Spleen (tissue), 11 donors: ENCODE data around the gene PTTG2. TPM values are rescaled to one million over a fixed set of nuclear protein-coding genes. Genes with fewer than 3 reads are reported as not detected.

Experiments used
- DNase-seq: peaks from one replicate; pipeline ENCODE4 v3.0.0-alpha.2; 2020
- H3K27ac ChIP-seq, 8 donors: fragments of 200-600 bp; sonication (generic) in 7 of 8; 1 replicate in 4 of 8; 2 replicates in 4 of 8; pipeline versions ENCODE4 v1.5.0 to v1.8.0; 2016 to 2021; ENCODE audit warnings: inconsistent platforms in 4 of 8, mild to moderate bottlenecking in 4 of 8, moderate library complexity in 1 of 8
- H3K27me3 ChIP-seq, 7 donors: fragments of 200-600 bp; sonication (generic) in 6 of 7; replicated peaks in 1 of 7; 1 replicate in 4 of 7; 2 replicates in 3 of 7; pipeline versions ENCODE4 v1.5.0 to v1.8.0; 2016 to 2021; ENCODE audit warnings: inconsistent platforms in 3 of 7, mild to moderate bottlenecking in 1 of 7
- H3K36me3 ChIP-seq, 6 donors: fragments of 200-600 bp; sonication (generic) in 5 of 6; 1 replicate in 4 of 6; 2 replicates in 2 of 6; pipeline versions ENCODE4 v1.5.0 to v1.8.0; 2016 to 2021; ENCODE audit warnings: inconsistent platforms in 2 of 6
- H3K4me1 ChIP-seq, 6 donors: fragments of 200-600 bp; sonication (generic) in 5 of 6; 1 replicate in 3 of 6; 2 replicates in 3 of 6; pipeline versions ENCODE4 v1.5.0 to v1.8.0; 2016 to 2021; ENCODE audit warnings: inconsistent platforms in 3 of 6
- H3K4me3 ChIP-seq, 8 donors: fragments of 200-600 bp; sonication (generic) in 7 of 8; 1 replicate in 4 of 8; 2 replicates in 4 of 8; pipeline versions ENCODE4 v1.5.0 to v1.8.0; 2016 to 2021; ENCODE audit warnings: inconsistent platforms in 4 of 8, mild to moderate bottlenecking in 4 of 8, moderate library complexity in 2 of 8
- H3K9me3 ChIP-seq, 8 donors: fragments of 200-600 bp; sonication (generic) in 7 of 8; 1 replicate in 4 of 8; 2 replicates in 4 of 8; pipeline versions ENCODE4 v1.5.0 to v1.8.0; 2016 to 2021; ENCODE audit warnings: inconsistent platforms in 4 of 8
- POLR2A ChIP-seq, 3 donors: fragments of 450-650 bp; IDR thresholded peaks; one replicate each; pipeline ENCODE4 v1.5.1; 2017; ENCODE audit warnings: antibody characterized with exemption in 3 of 3, mild to moderate bottlenecking in 1 of 3
- POLR2AphosphoS5 ChIP-seq, 3 donors: sonication (generic); formaldehyde crosslinking; IDR thresholded peaks; one replicate each; pipeline ENCODE4 v1.5.1; 2017; ENCODE audit warnings: antibody characterized with exemption in 3 of 3
- WGBS, 5 donors: extraction: QIAGEN DNeasy Blood & Tissue Kit in 3 of 5; methylation state at CpG; one replicate each; pipeline versions ENCODE4 v1.1.5 to v1.1.7; 2013 to 2018; 5-methylcytosine and 5-hydroxymethylcytosine counted together
- intact Hi-C: fragments of 100-400 bp; cut with DNase I; formaldehyde crosslinking; loops from one replicate; pipeline ENCODE4 v1.15.0; 2023; ENCODE audit warnings: low total_unique reads
- polyA plus RNA-seq, 3 donors: library from polyadenylated mRNA; stranded (reverse); fragments of 200-250 nt; gene quantifications; one replicate each; pipeline ENCODE4 v1.2.1, GENCODE V29; 2013
- total RNA-seq, 7 donors: library from RNA; depleted of rRNA in 3 of 7; stranded (reverse); fragments of >200 nt in 3 of 7; fragmentation: NEBNext Ultra II Directional in 4 of 7; extraction: Animal tissue kit (Norgen Biotek cat#: 25700) in 4 of 7; gene quantifications; one replicate each; pipeline versions ENCODE4 v1.1.0 to v1.2.1, GENCODE V29; 2016 to 2021
- TF ChIP-seq, protein P1 (sequence below), 11 experiments: fragments of 200-600 bp in 7 of 11; fragments of 450-650 bp in 4 of 11; sonication (generic) in 4 of 11; IDR thresholded peaks in 8 of 11; conservative IDR thresholded peaks in 3 of 11; 1 replicate in 7 of 11; 2 replicates in 4 of 11; pipeline versions ENCODE4 v1.4.0 to v1.8.0; 2016 to 2021; ENCODE audit warnings: antibody characterized with exemption in 11 of 11, inconsistent platforms in 4 of 11, mild to moderate bottlenecking in 1 of 11
- donor health status: healthy with polysubstance abuse.
- donor health status: DM: no; HTN: no; CAD: no; lungs with moderate emphysema.
- donor health status: DM: no; HTN: no; CAD: no.
- donor health status: Bipolar disorder and iron deficiency.
- donor health status: healthy.
- donor health status: DM: no; HTN: no; CAD: no.
- donor health status: DM: yes; HTN: yes; CAD: no.

PTTG2 gene
- total and polyA plus RNA-seq, 10 donors, result 0.53 to 7.5 (median 2.8) TPM

DNA sequence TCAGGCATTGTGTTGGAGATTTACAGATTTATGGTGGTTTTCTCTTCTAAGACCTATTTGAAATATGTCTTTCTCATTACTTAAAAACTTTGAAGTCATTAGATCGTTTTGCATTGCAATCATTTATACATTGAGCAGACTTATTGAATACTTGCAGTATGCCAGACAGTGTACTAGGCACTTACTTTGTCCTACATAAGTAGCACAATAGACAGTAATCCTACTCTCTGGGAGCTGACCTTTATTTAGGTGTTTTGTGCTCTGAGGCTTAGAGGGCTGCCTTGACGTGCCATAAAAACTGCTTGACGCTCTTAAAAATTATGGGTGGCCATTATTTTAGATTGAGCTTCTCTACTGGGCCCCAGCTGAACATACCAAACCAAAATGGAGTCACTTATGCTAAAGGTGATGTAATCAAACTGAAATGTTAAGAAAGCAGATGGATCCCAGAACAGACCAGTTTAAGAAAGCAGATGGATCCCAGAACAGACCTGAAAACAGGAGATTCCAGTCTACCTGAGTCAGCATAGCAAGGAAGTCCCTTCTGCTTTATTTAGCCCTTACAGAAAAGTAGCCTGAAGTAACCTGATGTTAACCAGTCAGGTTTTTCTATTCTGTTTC is 42.4 kb downstream of the PTTG2 start:
- H3K27ac ChIP-seq, result peak overlapping the region in 3 of 8 donors; percentile 0 to 14 (median 4)
- no peak for TF ChIP-seq POLR2AphosphoS5 (IDR thresholded peaks at IDR 0.05)
- no peak for TF ChIP-seq POLR2A (IDR thresholded peaks at IDR 0.05)
- TF ChIP-seq, protein P1, sequence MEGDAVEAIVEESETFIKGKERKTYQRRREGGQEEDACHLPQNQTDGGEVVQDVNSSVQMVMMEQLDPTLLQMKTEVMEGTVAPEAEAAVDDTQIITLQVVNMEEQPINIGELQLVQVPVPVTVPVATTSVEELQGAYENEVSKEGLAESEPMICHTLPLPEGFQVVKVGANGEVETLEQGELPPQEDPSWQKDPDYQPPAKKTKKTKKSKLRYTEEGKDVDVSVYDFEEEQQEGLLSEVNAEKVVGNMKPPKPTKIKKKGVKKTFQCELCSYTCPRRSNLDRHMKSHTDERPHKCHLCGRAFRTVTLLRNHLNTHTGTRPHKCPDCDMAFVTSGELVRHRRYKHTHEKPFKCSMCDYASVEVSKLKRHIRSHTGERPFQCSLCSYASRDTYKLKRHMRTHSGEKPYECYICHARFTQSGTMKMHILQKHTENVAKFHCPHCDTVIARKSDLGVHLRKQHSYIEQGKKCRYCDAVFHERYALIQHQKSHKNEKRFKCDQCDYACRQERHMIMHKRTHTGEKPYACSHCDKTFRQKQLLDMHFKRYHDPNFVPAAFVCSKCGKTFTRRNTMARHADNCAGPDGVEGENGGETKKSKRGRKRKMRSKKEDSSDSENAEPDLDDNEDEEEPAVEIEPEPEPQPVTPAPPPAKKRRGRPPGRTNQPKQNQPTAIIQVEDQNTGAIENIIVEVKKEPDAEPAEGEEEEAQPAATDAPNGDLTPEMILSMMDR (IDR thresholded peaks at IDR 0.05 in 8 of 11, conservative IDR thresholded peaks at IDR 0.05 in 3 of 11), result no peak
- H3K36me3 ChIP-seq, result peaks cover 0 to 29% (median 0%) of the 10 kb centered on the region in 6 donors
- H3K4me1 ChIP-seq, result peaks cover 0 to 67% (median 10%) of the 10 kb centered on the region in 6 donors
- no peak for DNase-seq
- H3K27me3 ChIP-seq, result no peaks in the 10 kb centered on the region
- H3K4me3 ChIP-seq, result no peak overlapping the region
- H3K9me3 ChIP-seq, result no peaks in the 10 kb centered on the region
- intact Hi-C loops, result no loop called here
- WGBS, 5 donors, result 91 to 98% (median 95%) methylated on average over 3 of the region's 3 CpGs

DNA sequence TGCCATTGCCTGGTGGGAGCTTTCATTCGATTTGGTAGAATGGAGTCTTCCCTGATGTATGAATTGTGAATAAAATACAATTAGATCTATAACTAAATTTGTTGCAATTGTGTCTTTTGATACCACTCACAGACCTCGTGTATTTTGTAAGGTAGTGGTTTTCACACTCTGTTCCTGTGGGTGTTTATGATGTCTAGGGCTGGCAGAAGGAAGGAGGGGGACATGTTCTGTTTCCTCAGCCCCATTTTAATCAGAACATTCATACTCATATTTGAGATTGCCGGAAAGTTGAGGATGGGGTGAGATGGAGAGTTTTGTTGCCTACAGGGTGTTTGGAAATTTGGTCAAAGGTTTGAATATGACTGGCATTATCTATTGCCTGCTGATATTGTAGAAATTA is 42.9 kb downstream of the PTTG2 start:
- no peak for DNase-seq
- Histone ChIP-seq H3K27me3 (no peaks in the 10 kb centered on the region), H3K4me3 (no peak overlapping the region), H3K27ac (peak overlapping the region in 3 of 8 donors; percentile 4 to 26 (median 16)), H3K4me1 (peaks cover 0 to 67% (median 14%) of the 10 kb centered on the region in 6 donors), H3K36me3 (peaks cover 0 to 29% (median 0%) of the 10 kb centered on the region in 6 donors), H3K9me3 (no peaks in the 10 kb centered on the region)
- intact Hi-C loops, result no loop called here
- 60 to 77% (median 64%) methylated on average over 3 of the region's 3 CpGs for WGBS, 5 donors
- TF ChIP-seq, protein P1 (IDR thresholded peaks at IDR 0.05 in 8 of 11, conservative IDR thresholded peaks at IDR 0.05 in 3 of 11), result no peak
- TF ChIP-seq POLR2AphosphoS5 (IDR thresholded peaks at IDR 0.05) (no peak), POLR2A (IDR thresholded peaks at IDR 0.05) (no peak)

DNA sequence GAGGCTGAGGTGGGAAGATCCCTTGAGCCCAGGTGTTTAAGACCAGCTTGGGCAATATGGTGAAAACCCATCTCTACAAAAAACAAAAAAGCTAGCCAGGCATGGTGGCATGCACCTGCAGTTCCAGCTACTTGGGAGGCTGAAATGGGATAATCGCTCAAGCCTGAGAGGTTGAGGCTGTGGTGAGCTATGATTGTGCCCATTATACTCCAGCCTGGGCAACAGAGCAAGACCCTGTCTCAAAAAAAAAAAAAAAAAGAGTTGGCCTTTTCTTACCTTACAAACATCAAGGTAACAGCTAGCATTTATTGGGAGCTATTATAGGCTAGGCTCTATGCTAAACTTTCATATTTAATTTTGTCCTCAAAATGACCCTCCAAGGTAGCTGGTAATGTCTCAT is 43.4 kb downstream of the PTTG2 start:
- Histone ChIP-seq H3K4me1 (peaks cover 0 to 68% (median 15%) of the 10 kb centered on the region in 6 donors), H3K36me3 (peaks cover 0 to 28% (median 0%) of the 10 kb centered on the region in 6 donors), H3K27me3 (no peaks in the 10 kb centered on the region), H3K4me3 (no peak overlapping the region), H3K9me3 (no peaks in the 10 kb centered on the region), H3K27ac (peak overlapping the region in 2 of 8 donors; percentile 16 to 26)
- WGBS, 5 donors, result 91 to 100% (median 95%) methylated on average over 1 of the region's 1 CpG
- no peak for DNase-seq
- intact Hi-C loops, result no loop called here
- TF ChIP-seq POLR2AphosphoS5 (IDR thresholded peaks at IDR 0.05) (no peak), POLR2A (IDR thresholded peaks at IDR 0.05) (no peak)
- TF ChIP-seq, protein P1 (IDR thresholded peaks at IDR 0.05 in 8 of 11, conservative IDR thresholded peaks at IDR 0.05 in 3 of 11), result no peak

DNA sequence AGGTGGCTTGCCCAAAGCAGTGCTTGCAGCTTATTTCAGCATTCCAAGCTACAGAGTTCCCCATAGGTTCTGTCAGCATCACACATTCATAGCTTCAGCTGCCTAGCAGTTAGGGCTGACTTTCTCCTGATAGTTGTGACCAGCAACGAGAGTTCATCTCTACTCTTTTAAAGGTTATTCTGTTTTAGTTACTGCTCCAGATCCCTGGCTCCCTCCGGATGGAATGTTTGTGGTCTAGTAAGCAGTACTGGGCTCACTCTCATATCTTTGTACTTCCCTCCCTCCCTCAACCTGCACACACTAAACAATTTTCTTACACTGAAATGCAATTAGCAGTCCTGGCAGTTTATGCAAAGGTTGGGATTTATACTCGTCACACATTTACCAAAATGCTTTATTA is 43.9 kb downstream of the PTTG2 start:
- H3K27ac ChIP-seq, result no peak overlapping the region
- H3K4me1 ChIP-seq, result peaks cover 0 to 68% (median 15%) of the 10 kb centered on the region in 6 donors
- no peak for DNase-seq
- TF ChIP-seq POLR2A (IDR thresholded peaks at IDR 0.05) (no peak), POLR2AphosphoS5 (IDR thresholded peaks at IDR 0.05) (no peak)
- TF ChIP-seq, protein P1 (IDR thresholded peaks at IDR 0.05 in 8 of 11, conservative IDR thresholded peaks at IDR 0.05 in 3 of 11), result no peak
- H3K36me3 ChIP-seq, result peaks cover 0 to 24% (median 0%) of the 10 kb centered on the region in 6 donors
- WGBS, 5 donors, result 78 to 90% (median 84%) methylated on average over 3 of the region's 3 CpGs
- intact Hi-C loops, result no loop called here
- no peaks in the 10 kb centered on the region for H3K27me3 ChIP-seq
- no peak overlapping the region for H3K4me3 ChIP-seq
- H3K9me3 ChIP-seq, result no peaks in the 10 kb centered on the region
